Adrenal gland (tissue), 12 donors: ENCODE measurements around the gene DNAL1. TPM values are rescaled to one million over a fixed set of nuclear protein-coding genes. Genes with fewer than 3 reads are reported as not detected.

Source experiments
- DNase-seq, 7 donors: peaks; one replicate each; pipeline ENCODE4 v3.0.0-alpha.2; 2019 to 2020
- H3K27ac ChIP-seq, 5 donors: fragments of 200-600 bp; sonication (generic) in 4 of 5; 1 replicate in 3 of 5; 2 replicates in 2 of 5; pipeline versions ENCODE4 v1.5.1 to v1.8.0; 2016 to 2020; ENCODE audit warnings: mild to moderate bottlenecking in 1 of 5
- H3K27me3 ChIP-seq: fragments of 200-600 bp; 2 replicates; pipeline ENCODE4 v1.8.0; 2021
- H3K36me3 ChIP-seq, 2 donors: fragments of 200-600 bp; replicated peaks in 1 of 2; 1 replicate in 1 of 2; 2 replicates in 1 of 2; pipeline versions ENCODE4 v1.5.1 to v1.8.0; 2018 to 2022
- H3K4me1 ChIP-seq, 2 donors: fragments of 200-600 bp; replicated peaks in 1 of 2; 1 replicate in 1 of 2; 2 replicates in 1 of 2; pipeline versions ENCODE4 v1.5.1 to v1.8.0; 2018 to 2021
- H3K4me3 ChIP-seq, 4 donors: fragments of 200-600 bp; sonication (generic) in 3 of 4; one replicate each; pipeline ENCODE4 v1.5.1; 2016 to 2018
- H3K9me3 ChIP-seq, 3 donors: fragments of 200-600 bp; sonication (generic) in 1 of 3; replicated peaks in 1 of 3; 1 replicate in 2 of 3; 2 replicates in 1 of 3; pipeline versions ENCODE4 v1.5.1 to v1.8.0; 2016 to 2021
- CTCF ChIP-seq, 6 experiments: fragments of 450-650 bp in 4 of 6; fragments of 200-600 bp in 2 of 6; sonication (generic) in 1 of 6; IDR thresholded peaks; 1 replicate in 5 of 6; 2 replicates in 1 of 6; pipeline versions ENCODE4 v1.5.1 to v1.8.0; 2016 to 2021; ENCODE audit warnings: antibody characterized with exemption in 6 of 6, mild to moderate bottlenecking in 2 of 6, moderate library complexity in 1 of 6
- POLR2A ChIP-seq, 2 donors: fragments of 450-650 bp; IDR thresholded peaks; one replicate each; pipeline ENCODE4 v1.6.1; 2017; ENCODE audit warnings: antibody characterized with exemption in 2 of 2, mild to moderate bottlenecking in 2 of 2, moderate library complexity in 1 of 2
- WGBS, 4 donors: extraction: QIAGEN DNeasy Blood & Tissue Kit in 2 of 4; methylation state at CpG; one replicate each; pipeline versions ENCODE4 v1.1.5 to v1.1.7; 2013 to 2017; 5-methylcytosine and 5-hydroxymethylcytosine counted together
- intact Hi-C, 2 donors: fragments of 100-400 bp; cut with DNase I; formaldehyde crosslinking; loops; one replicate each; pipeline versions ENCODE4 v1.14.1 to v1.15.0; 2022 to 2023
- polyA plus RNA-seq, 3 donors: library from polyadenylated mRNA; stranded (reverse); fragments of 200-250 nt in 2 of 3; fragments of 350-450 nt in 1 of 3; fragmentation: Illumina TruSeq in 1 of 3; extraction: RNeasy Lipid Tissue Mini Kit (QIAGEN cat#74804) in 1 of 3; gene quantifications; one replicate each; pipeline ENCODE4 v1.2.3, GENCODE V29; 2013 to 2014
- total RNA-seq, 9 donors: library from RNA; depleted of rRNA in 4 of 9; stranded (reverse); fragments of >200 nt in 4 of 9; fragments of 120-200 nt in 1 of 9; fragmentation: NEBNext Ultra II Directional in 1 of 9; extraction: Animal tissue kit (Norgen Biotek cat#: 25700) in 1 of 9; gene quantifications; one replicate each; pipeline versions ENCODE4 v1.1.0 to v1.2.4, GENCODE V29; 2013 to 2023
- donor health status: healthy with polysubstance abuse.
- donor health status: Bipolar disorder and iron deficiency.
- donor health status: DM: yes; HTN: yes; CAD: no.
- donor health status: DM: no; HTN: no; CAD: no.
- donor health status: DM: no; HTN: no; CAD: no.
- donor health status: DM: yes; HTN: yes; CAD: no.

The DNAL1 gene
- total and polyA plus RNA-seq, 12 donors: 3.6 to 24.2 (median 13.0) TPM

- Histone ChIP-seq H3K4me1 (peaks cover 19 to 38% of the 10 kb centered on the region in 2 donors), H3K4me3 (peak overlapping the region; percentile 38 to 87 (median 57)), H3K27me3 (no peaks in the 10 kb centered on the region), H3K36me3 (peaks cover 0 to 12% of the 10 kb centered on the region in 2 donors), H3K27ac (peak overlapping the region in 4 of 5 donors; percentile 67 to 96 (median 86)), H3K9me3 (no peaks in the 10 kb centered on the region)
- TF ChIP-seq POLR2A (IDR thresholded peaks at IDR 0.05): no peak
- no peak for TF ChIP-seq CTCF (IDR thresholded peaks at IDR 0.05)
- DNase-seq: no peak
- 4 to 9% (median 5%) methylated on average over 17 to 21 of the region's 21 CpGs for WGBS, 4 donors
- intact Hi-C loops: no loop called here
Measured at GRCh38 chr14:73713206-73713802, 68.5 kb downstream of the DNAL1 start.

- WGBS, 4 donors: 0% methylated on average over 11 to 113 of the region's 113 CpGs
- Histone ChIP-seq H3K36me3 (peaks cover 0 to 19% of the 10 kb centered on the region in 2 donors), H3K27me3 (no peaks in the 10 kb centered on the region), H3K4me3 (peak within 1 kb of the TSS; percentile 38 to 87 (median 57)), H3K27ac (peak within 1 kb of the TSS; percentile 67 to 96 (median 80)), H3K4me1 (peaks cover 19 to 38% of the 10 kb centered on the region in 2 donors), H3K9me3 (no peaks in the 10 kb centered on the region)
- intact Hi-C loops: no loop called here
- TF ChIP-seq POLR2A (IDR thresholded peaks at IDR 0.05) (peak; percentile 88 to 89), CTCF (IDR thresholded peaks at IDR 0.05) (peak in 1 of 6 experiments; percentile 4)
- peak; percentile 82 to 93 (median 88) for DNase-seq
Measured at GRCh38 chr14:73713803-73714655, 69.2 kb downstream of the DNAL1 start, which contains the start of gene PNMA1. Gene PNMA1 (minus strand): TSS chr14:73714384. CDS start chr14:73713639, 745 bp downstream.

- Histone ChIP-seq H3K27me3 (no peaks in the 10 kb centered on the region), H3K4me1 (peaks cover 19 to 38% of the 10 kb centered on the region in 2 donors)
- DNase-seq: no peak
Measured at GRCh38 chr14:73714656-73715081, 69.9 kb downstream of the DNAL1 start.

More at GRCh38 chr14:73714656-73715081, 69.9 kb downstream of the DNAL1 start:
- intact Hi-C loops: no loop called here
- Histone ChIP-seq H3K27ac (peak overlapping the region in 3 of 5 donors; percentile 80 to 96 (median 91)), H3K36me3 (peaks cover 0 to 25% of the 10 kb centered on the region in 2 donors), H3K4me3 (peak overlapping the region in 1 of 4 donors; percentile 87), H3K9me3 (no peaks in the 10 kb centered on the region)
- WGBS, 4 donors: 43 to 44% (median 44%) methylated on average over 7 of the region's 7 CpGs
- no peak for TF ChIP-seq POLR2A (IDR thresholded peaks at IDR 0.05)
- TF ChIP-seq CTCF (IDR thresholded peaks at IDR 0.05): no peak
